Measurements from ENCODE around the gene XCR1. TPM values are rescaled to one million over a fixed set of nuclear protein-coding genes. Genes with fewer than 3 reads are reported as not detected.

XCR1 gene
- total RNA-seq, 1 donor from 2014 or later, result not detected

- no peaks in the 10 kb centered on the region for H3K27me3 Mint-ChIP-seq (ENCODE audit: unreplicated experiment)
- TF ChIP-seq, protein P1, sequence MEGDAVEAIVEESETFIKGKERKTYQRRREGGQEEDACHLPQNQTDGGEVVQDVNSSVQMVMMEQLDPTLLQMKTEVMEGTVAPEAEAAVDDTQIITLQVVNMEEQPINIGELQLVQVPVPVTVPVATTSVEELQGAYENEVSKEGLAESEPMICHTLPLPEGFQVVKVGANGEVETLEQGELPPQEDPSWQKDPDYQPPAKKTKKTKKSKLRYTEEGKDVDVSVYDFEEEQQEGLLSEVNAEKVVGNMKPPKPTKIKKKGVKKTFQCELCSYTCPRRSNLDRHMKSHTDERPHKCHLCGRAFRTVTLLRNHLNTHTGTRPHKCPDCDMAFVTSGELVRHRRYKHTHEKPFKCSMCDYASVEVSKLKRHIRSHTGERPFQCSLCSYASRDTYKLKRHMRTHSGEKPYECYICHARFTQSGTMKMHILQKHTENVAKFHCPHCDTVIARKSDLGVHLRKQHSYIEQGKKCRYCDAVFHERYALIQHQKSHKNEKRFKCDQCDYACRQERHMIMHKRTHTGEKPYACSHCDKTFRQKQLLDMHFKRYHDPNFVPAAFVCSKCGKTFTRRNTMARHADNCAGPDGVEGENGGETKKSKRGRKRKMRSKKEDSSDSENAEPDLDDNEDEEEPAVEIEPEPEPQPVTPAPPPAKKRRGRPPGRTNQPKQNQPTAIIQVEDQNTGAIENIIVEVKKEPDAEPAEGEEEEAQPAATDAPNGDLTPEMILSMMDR (IDR thresholded peaks at IDR 0.05), result no peak
- H3K4me3 Mint-ChIP-seq (ENCODE audit: unreplicated experiment), result no peak overlapping the region
- H3K36me3 Mint-ChIP-seq (ENCODE audit: unreplicated experiment), result peaks cover 36% of the 10 kb centered on the region
- DNase-seq (ENCODE audit: extremely low spot score, unreplicated experiment), result no peak
- peaks cover 3% of the 10 kb centered on the region for H3K4me1 Mint-ChIP-seq (ENCODE audit: unreplicated experiment)
- no peak overlapping the region for H3K27ac Mint-ChIP-seq (ENCODE audit: unreplicated experiment)
- no peaks in the 10 kb centered on the region for H3K9me3 Mint-ChIP-seq (ENCODE audit: unreplicated experiment)
These were observed 58.2 kb downstream of the XCR1 start for GRCh38 chr3:45969116-45969515.

GRCh38 chr3:45968706-45969105 lies 58.6 kb downstream of the XCR1 start:
- Mint-ChIP-seq H3K27ac (ENCODE audit: unreplicated experiment) (no peak overlapping the region), H3K4me1 (ENCODE audit: unreplicated experiment) (peaks cover 3% of the 10 kb centered on the region), H3K9me3 (ENCODE audit: unreplicated experiment) (no peaks in the 10 kb centered on the region), H3K36me3 (ENCODE audit: unreplicated experiment) (peaks cover 40% of the 10 kb centered on the region), H3K4me3 (ENCODE audit: unreplicated experiment) (no peak overlapping the region), H3K27me3 (ENCODE audit: unreplicated experiment) (no peaks in the 10 kb centered on the region)
- TF ChIP-seq, protein P1 (IDR thresholded peaks at IDR 0.05), result no peak
- DNase-seq (ENCODE audit: extremely low spot score, unreplicated experiment), result no peak

DNA sequence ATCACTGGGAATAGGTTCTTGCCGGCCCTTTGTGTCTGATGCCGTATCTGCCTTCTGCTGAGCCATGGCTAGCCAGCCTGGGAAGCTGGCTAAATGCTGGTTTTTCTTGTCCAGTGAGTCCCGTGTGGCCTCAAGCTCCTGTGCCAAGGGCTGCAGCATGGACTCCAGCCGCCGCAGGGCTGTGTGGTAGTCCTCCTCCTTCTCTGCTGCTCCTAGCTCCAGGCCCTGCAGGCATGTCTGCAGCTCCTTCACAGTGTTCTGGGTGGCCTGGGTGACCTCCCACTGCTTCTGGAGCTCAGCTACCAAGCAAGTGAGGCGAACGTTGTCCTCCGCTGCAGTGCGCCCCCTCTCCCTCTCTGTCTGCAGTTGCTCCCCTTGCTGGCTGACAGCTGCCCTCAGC lies 59.1 kb downstream of the XCR1 start:
- Mint-ChIP-seq H3K4me3 (ENCODE audit: unreplicated experiment) (no peak overlapping the region), H3K27ac (ENCODE audit: unreplicated experiment) (no peak overlapping the region), H3K27me3 (ENCODE audit: unreplicated experiment) (no peaks in the 10 kb centered on the region), H3K36me3 (ENCODE audit: unreplicated experiment) (peaks cover 36% of the 10 kb centered on the region), H3K9me3 (ENCODE audit: unreplicated experiment) (no peaks in the 10 kb centered on the region), H3K4me1 (ENCODE audit: unreplicated experiment) (peaks cover 3% of the 10 kb centered on the region)
- TF ChIP-seq, protein P1 (IDR thresholded peaks at IDR 0.05), result no peak
- DNase-seq (ENCODE audit: extremely low spot score, unreplicated experiment), result no peak

DNA sequence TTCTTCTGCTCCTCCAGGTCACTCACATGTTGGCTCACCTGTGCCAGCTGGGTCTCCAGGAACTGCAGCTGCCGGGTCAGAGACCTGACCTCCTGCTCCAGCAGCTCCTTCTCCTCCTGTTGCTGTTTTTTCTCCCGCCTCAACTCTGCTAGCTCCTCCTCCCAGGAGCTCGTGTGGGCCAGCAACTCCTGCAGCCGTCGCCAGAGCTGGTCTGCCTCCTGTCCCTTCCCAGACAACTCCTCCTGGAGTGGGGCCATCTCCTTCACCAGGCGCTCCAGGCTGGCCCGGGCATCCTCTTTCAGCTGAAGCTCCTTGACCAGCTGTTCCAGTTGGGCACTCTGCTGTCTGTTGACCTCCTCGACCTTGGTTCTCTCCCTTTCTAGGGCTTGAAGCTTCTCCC lies 59.6 kb downstream of the XCR1 start:
- Mint-ChIP-seq H3K27me3 (ENCODE audit: unreplicated experiment) (no peaks in the 10 kb centered on the region), H3K9me3 (ENCODE audit: unreplicated experiment) (no peaks in the 10 kb centered on the region), H3K4me3 (ENCODE audit: unreplicated experiment) (no peak overlapping the region), H3K4me1 (ENCODE audit: unreplicated experiment) (peaks cover 2% of the 10 kb centered on the region), H3K27ac (ENCODE audit: unreplicated experiment) (no peak overlapping the region), H3K36me3 (ENCODE audit: unreplicated experiment) (peaks cover 37% of the 10 kb centered on the region)
- TF ChIP-seq, protein P1 (IDR thresholded peaks at IDR 0.05), result no peak
- DNase-seq (ENCODE audit: extremely low spot score, unreplicated experiment), result no peak

Other genes with a start within 250 kb of the XCR1 start
- not detected in 2 replicates for gene SLC6A20, start 230.9 kb downstream of the XCR1 start, total RNA-seq
- 20.2 and 23.0 TPM in 2 replicates for gene LZTFL1, start 185.4 kb downstream of the XCR1 start, total RNA-seq
- gene CCR9, start 140.9 kb downstream of the XCR1 start, total RNA-seq, result not detected in 2 replicates
- not detected in 2 replicates for gene CXCR6, start 84.0 kb downstream of the XCR1 start, total RNA-seq
- 31.8 and 35.0 TPM in 2 replicates for gene FYCO1, start 31.7 kb downstream of the XCR1 start, total RNA-seq
- gene CCR1, start 180.8 kb upstream of the XCR1 start, total RNA-seq, result not detected in 2 replicates
- not detected in 2 replicates for gene CCR3, start 215.0 kb upstream of the XCR1 start, total RNA-seq

Data from osteocyte (in vitro differentiated cells).